HepG2 (cell line): ENCODE measurements around the gene HNRNPF. TPM values are rescaled to one million over a fixed set of nuclear protein-coding genes. Genes with fewer than 3 reads are reported as not detected.

ENCODE experiments used
- HMG20A ChIP-seq: IDR thresholded peaks from 2 replicates; pipeline ENCODE4 v1.6.1; 2016; ENCODE audit warnings: borderline replicate concordance
- MAZ ChIP-seq, 2 experiments: sonication (generic) in 1 of 2; formaldehyde crosslinking in 1 of 2; IDR thresholded peaks; 2 replicates each; pipeline versions ENCODE4 v1.5.0 to v1.6.1; 2012 to 2020; ENCODE audit warnings: low read depth in 2 of 2, mild to moderate bottlenecking in 2 of 2, borderline replicate concordance in 1 of 2, improper control_type of control experiment in 1 of 2, low read length in 1 of 2, missing genetic modification reagents in 1 of 2, moderate library complexity in 1 of 2
- ZMYM4 ChIP-seq: sonication (generic); formaldehyde crosslinking; IDR thresholded peaks from 2 replicates; pipeline ENCODE4 v1.8.1; 2023; ENCODE audit warnings: mild to moderate bottlenecking, missing genetic modification reagents
- ZNF296 ChIP-seq: sonication (generic); formaldehyde crosslinking; conservative IDR thresholded peaks from 2 replicates; pipeline ENCODE4 v1.5.0; 2020; ENCODE audit warnings: mild to moderate bottlenecking, missing genetic modification reagents
- ZNF33B ChIP-seq: sonication (generic); formaldehyde crosslinking; IDR thresholded peaks from 2 replicates; pipeline ENCODE4 v1.5.1; 2020; ENCODE audit warnings: mild to moderate bottlenecking, missing genetic modification reagents
- ZNF567 ChIP-seq: sonication (generic); formaldehyde crosslinking; IDR thresholded peaks from 2 replicates; pipeline ENCODE4 v1.8.1; 2023; ENCODE audit warnings: mild to moderate bottlenecking, missing genetic modification reagents, borderline replicate concordance
- ZNF768 ChIP-seq: sonication (generic); formaldehyde crosslinking; IDR thresholded peaks from 2 replicates; pipeline ENCODE4 v1.4.0; 2020; ENCODE audit warnings: missing genetic modification reagents
- ZNF790 ChIP-seq: sonication (generic); formaldehyde crosslinking; IDR thresholded peaks from 2 replicates; pipeline ENCODE4 v1.8.0; 2022; ENCODE audit warnings: missing genetic modification reagents, mild to moderate bottlenecking, borderline replicate concordance
- polyA plus RNA-seq, 8 experiments: library from polyadenylated mRNA; depleted of rRNA in 3 of 8; stranded (reverse) in 7 of 8; unstranded in 1 of 8; fragments of >200 nt; fragmentation: Illumina TruSeq in 4 of 8; extraction: Trizol in 4 of 8; gene quantifications; 2 replicates each; pipeline versions ENCODE4 v1.2.1 to v1.2.3, GENCODE V29; 2011 to 2016; ENCODE audit warnings: low read depth in 4 of 8, missing spikeins in 1 of 8, mixed read lengths in 1 of 8; ENCODE audit not compliant: insufficient read depth in 1 of 8
- total RNA-seq, 5 experiments: library from RNA; depleted of rRNA; stranded (reverse); fragments of >200 nt; fragmentation: Illumina TruSeq; extraction: Trizol; gene quantifications; 2 replicates each; pipeline ENCODE4 v1.2.3, GENCODE V29; 2016; ENCODE audit warnings: low read depth in 1 of 5
- TF ChIP-seq, protein P1 (sequence below): sonication (generic); formaldehyde crosslinking; IDR thresholded peaks from 2 replicates; pipeline ENCODE4 v1.4.0; 2020; ENCODE audit warnings: mild to moderate bottlenecking, missing genetic modification reagents
- TF ChIP-seq, protein P2 (sequence below): IDR thresholded peaks from 2 replicates; pipeline ENCODE4 v1.6.1; 2016; ENCODE audit warnings: low read depth
- TF ChIP-seq, protein P3 (sequence below): sonication (generic); formaldehyde crosslinking; IDR thresholded peaks from 2 replicates; pipeline ENCODE4 v1.4.0; 2020; ENCODE audit warnings: missing genetic modification reagents
- TF ChIP-seq, protein P4 (sequence below): sonication (generic); formaldehyde crosslinking; IDR thresholded peaks from 2 replicates; pipeline ENCODE4 v1.5.0; 2020; ENCODE audit warnings: mild to moderate bottlenecking, missing genetic modification reagents, borderline replicate concordance

The HNRNPF gene
- total and polyA plus RNA-seq, 2 of the 13 experiments (the other 11 are each of a cell fraction or from before 2014, with no cell fraction given): 166 to 308 TPM

DNA sequence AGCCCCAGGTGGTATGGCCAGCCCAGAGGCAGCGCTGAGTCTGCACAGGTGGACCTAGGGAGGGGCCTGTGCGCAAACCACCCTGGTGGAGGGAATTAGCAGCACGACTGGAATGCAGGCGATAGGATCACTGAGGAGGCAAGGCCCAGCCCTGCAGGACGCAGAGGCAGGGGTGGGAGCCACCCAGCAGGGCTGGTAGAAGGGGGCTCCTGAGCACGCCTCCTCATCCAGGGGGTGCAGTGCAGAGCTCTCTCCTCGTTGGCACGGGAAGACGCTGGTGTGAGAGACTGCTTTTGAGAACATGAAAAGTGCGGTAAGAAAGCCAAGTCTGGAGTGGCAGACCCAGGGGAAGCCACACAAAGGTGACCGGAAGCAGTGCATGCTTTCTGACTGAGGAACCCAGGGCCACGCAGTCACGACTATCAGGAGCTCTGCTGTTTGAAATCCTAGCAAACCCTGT is 31.5 kb downstream of the HNRNPF start (continued):
- TF ChIP-seq ZNF567 (CRISPR knock-in tag) (no peak), ZNF768 (no peak), ZNF296 (CRISPR knock-in tag) (no peak), MAZ (IDR thresholded peaks at IDR 0.05; ENCODE audit: borderline replicate concordance, low read depth, low read length) (no peak; the same call in 1 of the 2 replicates), MAZ (CRISPR knock-in tag; IDR thresholded peaks at IDR 0.05; ENCODE audit: low read depth) (no peak; the same call in 1 of the 2 replicates), ZNF33B (CRISPR knock-in tag) (no peak), ZMYM4 (CRISPR knock-in tag) (peak; percentile 60; the same call in 1 of the 2 replicates), HMG20A (no peak), ZNF790 (CRISPR knock-in tag) (no peak)
- TF ChIP-seq, protein P1, sequence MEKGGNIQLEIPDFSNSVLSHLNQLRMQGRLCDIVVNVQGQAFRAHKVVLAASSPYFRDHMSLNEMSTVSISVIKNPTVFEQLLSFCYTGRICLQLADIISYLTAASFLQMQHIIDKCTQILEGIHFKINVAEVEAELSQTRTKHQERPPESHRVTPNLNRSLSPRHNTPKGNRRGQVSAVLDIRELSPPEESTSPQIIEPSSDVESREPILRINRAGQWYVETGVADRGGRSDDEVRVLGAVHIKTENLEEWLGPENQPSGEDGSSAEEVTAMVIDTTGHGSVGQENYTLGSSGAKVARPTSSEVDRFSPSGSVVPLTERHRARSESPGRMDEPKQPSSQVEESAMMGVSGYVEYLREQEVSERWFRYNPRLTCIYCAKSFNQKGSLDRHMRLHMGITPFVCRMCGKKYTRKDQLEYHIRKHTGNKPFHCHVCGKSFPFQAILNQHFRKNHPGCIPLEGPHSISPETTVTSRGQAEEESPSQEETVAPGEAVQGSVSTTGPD (CRISPR knock-in tag): no peak
- TF ChIP-seq, protein P2, sequence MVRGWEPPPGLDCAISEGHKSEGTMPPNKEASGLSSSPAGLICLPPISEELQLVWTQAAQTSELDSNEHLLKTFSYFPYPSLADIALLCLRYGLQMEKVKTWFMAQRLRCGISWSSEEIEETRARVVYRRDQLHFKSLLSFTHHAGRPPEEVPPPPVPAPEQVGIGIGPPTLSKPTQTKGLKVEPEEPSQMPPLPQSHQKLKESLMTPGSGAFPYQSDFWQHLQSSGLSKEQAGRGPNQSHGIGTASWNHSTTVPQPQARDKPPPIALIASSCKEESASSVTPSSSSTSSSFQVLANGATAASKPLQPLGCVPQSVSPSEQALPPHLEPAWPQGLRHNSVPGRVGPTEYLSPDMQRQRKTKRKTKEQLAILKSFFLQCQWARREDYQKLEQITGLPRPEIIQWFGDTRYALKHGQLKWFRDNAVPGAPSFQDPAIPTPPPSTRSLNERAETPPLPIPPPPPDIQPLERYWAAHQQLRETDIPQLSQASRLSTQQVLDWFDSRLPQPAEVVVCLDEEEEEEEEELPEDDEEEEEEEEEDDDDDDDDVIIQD (CRISPR knock-in tag): no peak
- TF ChIP-seq, protein P3, sequence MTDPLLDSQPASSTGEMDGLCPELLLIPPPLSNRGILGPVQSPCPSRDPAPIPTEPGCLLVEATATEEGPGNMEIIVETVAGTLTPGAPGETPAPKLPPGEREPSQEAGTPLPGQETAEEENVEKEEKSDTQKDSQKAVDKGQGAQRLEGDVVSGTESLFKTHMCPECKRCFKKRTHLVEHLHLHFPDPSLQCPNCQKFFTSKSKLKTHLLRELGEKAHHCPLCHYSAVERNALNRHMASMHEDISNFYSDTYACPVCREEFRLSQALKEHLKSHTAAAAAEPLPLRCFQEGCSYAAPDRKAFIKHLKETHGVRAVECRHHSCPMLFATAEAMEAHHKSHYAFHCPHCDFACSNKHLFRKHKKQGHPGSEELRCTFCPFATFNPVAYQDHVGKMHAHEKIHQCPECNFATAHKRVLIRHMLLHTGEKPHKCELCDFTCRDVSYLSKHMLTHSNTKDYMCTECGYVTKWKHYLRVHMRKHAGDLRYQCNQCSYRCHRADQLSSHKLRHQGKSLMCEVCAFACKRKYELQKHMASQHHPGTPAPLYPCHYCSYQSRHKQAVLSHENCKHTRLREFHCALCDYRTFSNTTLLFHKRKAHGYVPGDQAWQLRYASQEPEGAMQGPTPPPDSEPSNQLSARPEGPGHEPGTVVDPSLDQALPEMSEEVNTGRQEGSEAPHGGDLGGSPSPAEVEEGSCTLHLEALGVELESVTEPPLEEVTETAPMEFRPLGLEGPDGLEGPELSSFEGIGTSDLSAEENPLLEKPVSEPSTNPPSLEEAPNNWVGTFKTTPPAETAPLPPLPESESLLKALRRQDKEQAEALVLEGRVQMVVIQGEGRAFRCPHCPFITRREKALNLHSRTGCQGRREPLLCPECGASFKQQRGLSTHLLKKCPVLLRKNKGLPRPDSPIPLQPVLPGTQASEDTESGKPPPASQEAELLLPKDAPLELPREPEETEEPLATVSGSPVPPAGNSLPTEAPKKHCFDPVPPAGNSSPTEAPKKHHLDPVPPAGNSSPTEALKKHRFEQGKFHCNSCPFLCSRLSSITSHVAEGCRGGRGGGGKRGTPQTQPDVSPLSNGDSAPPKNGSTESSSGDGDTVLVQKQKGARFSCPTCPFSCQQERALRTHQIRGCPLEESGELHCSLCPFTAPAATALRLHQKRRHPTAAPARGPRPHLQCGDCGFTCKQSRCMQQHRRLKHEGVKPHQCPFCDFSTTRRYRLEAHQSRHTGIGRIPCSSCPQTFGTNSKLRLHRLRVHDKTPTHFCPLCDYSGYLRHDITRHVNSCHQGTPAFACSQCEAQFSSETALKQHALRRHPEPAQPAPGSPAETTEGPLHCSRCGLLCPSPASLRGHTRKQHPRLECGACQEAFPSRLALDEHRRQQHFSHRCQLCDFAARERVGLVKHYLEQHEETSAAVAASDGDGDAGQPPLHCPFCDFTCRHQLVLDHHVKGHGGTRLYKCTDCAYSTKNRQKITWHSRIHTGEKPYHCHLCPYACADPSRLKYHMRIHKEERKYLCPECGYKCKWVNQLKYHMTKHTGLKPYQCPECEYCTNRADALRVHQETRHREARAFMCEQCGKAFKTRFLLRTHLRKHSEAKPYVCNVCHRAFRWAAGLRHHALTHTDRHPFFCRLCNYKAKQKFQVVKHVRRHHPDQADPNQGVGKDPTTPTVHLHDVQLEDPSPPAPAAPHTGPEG (CRISPR knock-in tag): no peak
- TF ChIP-seq, protein P4, sequence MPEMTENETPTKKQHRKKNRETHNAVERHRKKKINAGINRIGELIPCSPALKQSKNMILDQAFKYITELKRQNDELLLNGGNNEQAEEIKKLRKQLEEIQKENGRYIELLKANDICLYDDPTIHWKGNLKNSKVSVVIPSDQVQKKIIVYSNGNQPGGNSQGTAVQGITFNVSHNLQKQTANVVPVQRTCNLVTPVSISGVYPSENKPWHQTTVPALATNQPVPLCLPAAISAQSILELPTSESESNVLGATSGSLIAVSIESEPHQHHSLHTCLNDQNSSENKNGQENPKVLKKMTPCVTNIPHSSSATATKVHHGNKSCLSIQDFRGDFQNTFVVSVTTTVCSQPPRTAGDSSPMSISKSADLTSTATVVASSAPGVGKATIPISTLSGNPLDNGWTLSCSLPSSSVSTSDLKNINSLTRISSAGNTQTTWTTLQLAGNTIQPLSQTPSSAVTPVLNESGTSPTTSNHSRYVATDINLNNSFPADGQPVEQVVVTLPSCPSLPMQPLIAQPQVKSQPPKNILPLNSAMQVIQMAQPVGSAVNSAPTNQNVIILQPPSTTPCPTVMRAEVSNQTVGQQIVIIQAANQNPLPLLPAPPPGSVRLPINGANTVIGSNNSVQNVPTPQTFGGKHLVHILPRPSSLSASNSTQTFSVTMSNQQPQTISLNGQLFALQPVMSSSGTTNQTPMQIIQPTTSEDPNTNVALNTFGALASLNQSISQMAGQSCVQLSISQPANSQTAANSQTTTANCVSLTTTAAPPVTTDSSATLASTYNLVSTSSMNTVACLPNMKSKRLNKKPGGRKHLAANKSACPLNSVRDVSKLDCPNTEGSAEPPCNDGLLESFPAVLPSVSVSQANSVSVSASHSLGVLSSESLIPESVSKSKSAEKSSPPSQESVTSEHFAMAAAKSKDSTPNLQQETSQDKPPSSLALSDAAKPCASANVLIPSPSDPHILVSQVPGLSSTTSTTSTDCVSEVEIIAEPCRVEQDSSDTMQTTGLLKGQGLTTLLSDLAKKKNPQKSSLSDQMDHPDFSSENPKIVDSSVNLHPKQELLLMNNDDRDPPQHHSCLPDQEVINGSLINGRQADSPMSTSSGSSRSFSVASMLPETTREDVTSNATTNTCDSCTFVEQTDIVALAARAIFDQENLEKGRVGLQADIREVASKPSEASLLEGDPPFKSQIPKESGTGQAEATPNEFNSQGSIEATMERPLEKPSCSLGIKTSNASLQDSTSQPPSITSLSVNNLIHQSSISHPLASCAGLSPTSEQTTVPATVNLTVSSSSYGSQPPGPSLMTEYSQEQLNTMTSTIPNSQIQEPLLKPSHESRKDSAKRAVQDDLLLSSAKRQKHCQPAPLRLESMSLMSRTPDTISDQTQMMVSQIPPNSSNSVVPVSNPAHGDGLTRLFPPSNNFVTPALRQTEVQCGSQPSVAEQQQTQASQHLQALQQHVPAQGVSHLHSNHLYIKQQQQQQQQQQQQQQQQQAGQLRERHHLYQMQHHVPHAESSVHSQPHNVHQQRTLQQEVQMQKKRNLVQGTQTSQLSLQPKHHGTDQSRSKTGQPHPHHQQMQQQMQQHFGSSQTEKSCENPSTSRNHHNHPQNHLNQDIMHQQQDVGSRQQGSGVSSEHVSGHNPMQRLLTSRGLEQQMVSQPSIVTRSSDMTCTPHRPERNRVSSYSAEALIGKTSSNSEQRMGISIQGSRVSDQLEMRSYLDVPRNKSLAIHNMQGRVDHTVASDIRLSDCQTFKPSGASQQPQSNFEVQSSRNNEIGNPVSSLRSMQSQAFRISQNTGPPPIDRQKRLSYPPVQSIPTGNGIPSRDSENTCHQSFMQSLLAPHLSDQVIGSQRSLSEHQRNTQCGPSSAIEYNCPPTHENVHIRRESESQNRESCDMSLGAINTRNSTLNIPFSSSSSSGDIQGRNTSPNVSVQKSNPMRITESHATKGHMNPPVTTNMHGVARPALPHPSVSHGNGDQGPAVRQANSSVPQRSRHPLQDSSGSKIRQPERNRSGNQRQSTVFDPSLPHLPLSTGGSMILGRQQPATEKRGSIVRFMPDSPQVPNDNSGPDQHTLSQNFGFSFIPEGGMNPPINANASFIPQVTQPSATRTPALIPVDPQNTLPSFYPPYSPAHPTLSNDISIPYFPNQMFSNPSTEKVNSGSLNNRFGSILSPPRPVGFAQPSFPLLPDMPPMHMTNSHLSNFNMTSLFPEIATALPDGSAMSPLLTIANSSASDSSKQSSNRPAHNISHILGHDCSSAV (CRISPR knock-in tag): no peak
